Esophagus squamous epithelium (tissue), 4 donors: ENCODE results near the gene CENPV.

Source experiments
- POLR2A ChIP-seq, 4 donors: fragments of 450-650 bp; IDR thresholded peaks; one replicate each; pipeline ENCODE4 v1.6.1; 2017; ENCODE audit warnings: antibody characterized with exemption in 4 of 4, mild to moderate bottlenecking in 4 of 4, moderate library complexity in 3 of 4
- TF ChIP-seq, protein P1 (sequence below), 6 experiments: fragments of 450-650 bp in 4 of 6; fragments of 200-600 bp in 2 of 6; sonication (generic) in 2 of 6; IDR thresholded peaks; one replicate each; pipeline ENCODE4 v1.5.1; 2016 to 2019; ENCODE audit warnings: antibody characterized with exemption in 6 of 6, mild to moderate bottlenecking in 4 of 6, moderate library complexity in 4 of 6

- TF ChIP-seq, protein P1, sequence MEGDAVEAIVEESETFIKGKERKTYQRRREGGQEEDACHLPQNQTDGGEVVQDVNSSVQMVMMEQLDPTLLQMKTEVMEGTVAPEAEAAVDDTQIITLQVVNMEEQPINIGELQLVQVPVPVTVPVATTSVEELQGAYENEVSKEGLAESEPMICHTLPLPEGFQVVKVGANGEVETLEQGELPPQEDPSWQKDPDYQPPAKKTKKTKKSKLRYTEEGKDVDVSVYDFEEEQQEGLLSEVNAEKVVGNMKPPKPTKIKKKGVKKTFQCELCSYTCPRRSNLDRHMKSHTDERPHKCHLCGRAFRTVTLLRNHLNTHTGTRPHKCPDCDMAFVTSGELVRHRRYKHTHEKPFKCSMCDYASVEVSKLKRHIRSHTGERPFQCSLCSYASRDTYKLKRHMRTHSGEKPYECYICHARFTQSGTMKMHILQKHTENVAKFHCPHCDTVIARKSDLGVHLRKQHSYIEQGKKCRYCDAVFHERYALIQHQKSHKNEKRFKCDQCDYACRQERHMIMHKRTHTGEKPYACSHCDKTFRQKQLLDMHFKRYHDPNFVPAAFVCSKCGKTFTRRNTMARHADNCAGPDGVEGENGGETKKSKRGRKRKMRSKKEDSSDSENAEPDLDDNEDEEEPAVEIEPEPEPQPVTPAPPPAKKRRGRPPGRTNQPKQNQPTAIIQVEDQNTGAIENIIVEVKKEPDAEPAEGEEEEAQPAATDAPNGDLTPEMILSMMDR (IDR thresholded peaks at IDR 0.05): no peak
- no peak for TF ChIP-seq POLR2A (IDR thresholded peaks at IDR 0.05)
Measured at GRCh38 chr17:16302856-16303255, 50.4 kb downstream of the CENPV start.
